ENCODE data around the gene ARHGEF16.

DNA sequence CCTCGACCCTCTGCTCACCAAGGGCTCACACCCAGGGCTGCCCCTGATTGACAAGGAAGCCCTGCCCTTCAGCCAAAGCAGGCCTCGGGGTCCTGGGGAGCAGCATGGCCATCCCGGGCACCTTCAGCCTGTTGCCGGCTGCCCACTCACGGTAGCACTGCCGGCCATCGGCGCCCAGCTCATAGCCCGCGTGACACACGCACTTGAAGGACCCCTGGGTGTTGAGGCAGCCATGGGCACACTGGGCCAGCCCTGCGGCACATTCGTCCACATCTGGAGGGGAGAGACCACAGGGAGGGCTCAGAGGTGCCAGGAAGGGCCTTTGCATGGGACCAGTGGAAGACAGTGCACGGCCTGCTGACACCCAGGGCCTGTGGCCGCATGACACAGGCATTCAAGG, 57.4 kb downstream of the ARHGEF16 start:
- no peak for TF ChIP-seq CTCF (conservative IDR thresholded peaks at IDR 0.05; ENCODE audit: low read depth, low read length)
- TF ChIP-seq EZH2 (IDR thresholded peaks at IDR 0.05; ENCODE audit: borderline replicate concordance, low read depth, low read length, poor library complexity, severe bottlenecking), result no peak
